Glutamatergic neuron (in vitro differentiated cells): Measurements from ENCODE around the gene IKBKG. TPM values are rescaled to one million over a fixed set of nuclear protein-coding genes. Genes with fewer than 3 reads are reported as not detected.
"Not testable (repeated sequence)": the region's sequence is repeated elsewhere in the genome, so short reads cannot be mapped to it uniquely, and the experiment has no call there.

Source experiments
- DNase-seq: peaks from one replicate; pipeline ENCODE4 v3.0.0; 2022
- H3K27ac Mint-ChIP-seq: one replicate; pipeline ENCODE4 v1.8.0; 2020; ENCODE audit warnings: mild to moderate bottlenecking, mixed read lengths, inconsistent platforms; ENCODE audit not compliant: unreplicated experiment
- H3K27me3 Mint-ChIP-seq: one replicate; pipeline ENCODE4 v1.8.0; 2020; ENCODE audit warnings: mild to moderate bottlenecking, moderate library complexity, mixed read lengths, inconsistent platforms; ENCODE audit not compliant: unreplicated experiment
- H3K36me3 Mint-ChIP-seq: one replicate; pipeline ENCODE4 v1.8.0; 2020; ENCODE audit warnings: mild to moderate bottlenecking, mixed read lengths, inconsistent platforms; ENCODE audit not compliant: unreplicated experiment
- H3K4me1 Mint-ChIP-seq: one replicate; pipeline ENCODE4 v1.8.0; 2020; ENCODE audit warnings: mild to moderate bottlenecking, low read depth, mixed read lengths, inconsistent platforms; ENCODE audit not compliant: unreplicated experiment
- H3K4me3 Mint-ChIP-seq: one replicate; pipeline ENCODE4 v1.8.0; 2020; ENCODE audit warnings: mild to moderate bottlenecking, mixed read lengths, inconsistent platforms; ENCODE audit not compliant: unreplicated experiment
- H3K9me3 Mint-ChIP-seq: one replicate; pipeline ENCODE4 v1.8.0; 2020; ENCODE audit warnings: mild to moderate bottlenecking, moderate library complexity, mixed read lengths, inconsistent platforms; ENCODE audit not compliant: unreplicated experiment
- CTCF ChIP-seq: fragments of 200-600 bp; sonication (generic); IDR thresholded peaks from one replicate; pipeline ENCODE4 v1.5.0; 2021; ENCODE audit not compliant: partially characterized antibody, unreplicated experiment
- total RNA-seq: library from RNA; stranded (reverse); fragmentation: NEBNext Ultra II Directional; extraction: Animal tissue kit (Norgen Biotek cat#: 25700); gene quantifications from one replicate; pipeline ENCODE4 v1.2.1, GENCODE V29; 2021; ENCODE audit not compliant: unreplicated experiment

IKBKG gene
- total RNA-seq, 1 donor from 2014 or later: 27.6 TPM

- H3K27ac Mint-ChIP-seq, H3K36me3 Mint-ChIP-seq, H3K27me3 Mint-ChIP-seq, H3K4me1 Mint-ChIP-seq, H3K9me3 Mint-ChIP-seq, H3K4me3 Mint-ChIP-seq, DNase-seq: not testable (repeated sequence)
Observed at GRCh38 chrX:154573061-154573460, 25.6 kb downstream of the IKBKG start.

- H3K27ac Mint-ChIP-seq, H3K4me1 Mint-ChIP-seq, DNase-seq, H3K4me3 Mint-ChIP-seq, H3K36me3 Mint-ChIP-seq, H3K27me3 Mint-ChIP-seq, H3K9me3 Mint-ChIP-seq: not testable (repeated sequence)
Observed at GRCh38 chrX:154575076-154575475, 27.7 kb downstream of the IKBKG start.

GRCh38 chrX:154582994-154583393, 35.6 kb downstream of the IKBKG start:
- not testable (repeated sequence) for H3K9me3 Mint-ChIP-seq, H3K27me3 Mint-ChIP-seq, H3K36me3 Mint-ChIP-seq, H3K27ac Mint-ChIP-seq, DNase-seq, H3K4me3 Mint-ChIP-seq, H3K4me1 Mint-ChIP-seq

- not testable (repeated sequence) for H3K4me3 Mint-ChIP-seq, H3K36me3 Mint-ChIP-seq, H3K9me3 Mint-ChIP-seq, H3K27me3 Mint-ChIP-seq, H3K27ac Mint-ChIP-seq, H3K4me1 Mint-ChIP-seq, DNase-seq
Observed at GRCh38 chrX:154584585-154585183, 37.3 kb downstream of the IKBKG start, which contains the start of gene CTAG1A. TSS of gene CTAG1A (plus strand) at chrX:154585133. CDS start at chrX:154585207, 74 bp downstream.

- not testable (repeated sequence) for H3K27ac Mint-ChIP-seq, DNase-seq, H3K36me3 Mint-ChIP-seq
Observed at GRCh38 chrX:154590415-154590814, 43.0 kb downstream of the IKBKG start.

GRCh38 chrX:154592505-154592904, 45.1 kb downstream of the IKBKG start:
- no peak for DNase-seq
- no peak for TF ChIP-seq CTCF
- Mint-ChIP-seq H3K4me3 (no peak overlapping the region), H3K27ac (no peak overlapping the region), H3K27me3 (peaks cover 2% of the 10 kb centered on the region), H3K36me3 (peaks cover 4% of the 10 kb centered on the region), H3K4me1 (no peaks in the 10 kb centered on the region), H3K9me3 (no peaks in the 10 kb centered on the region)

More at GRCh38 chrX:154590415-154590814, 43.0 kb downstream of the IKBKG start:
- not testable (repeated sequence) for H3K9me3 Mint-ChIP-seq, H3K4me3 Mint-ChIP-seq, H3K27me3 Mint-ChIP-seq, H3K4me1 Mint-ChIP-seq

- H3K36me3 Mint-ChIP-seq: peaks cover 4% of the 10 kb centered on the region
Observed at GRCh38 chrX:154593201-154593600, 45.8 kb downstream of the IKBKG start.

More at GRCh38 chrX:154593201-154593600, 45.8 kb downstream of the IKBKG start:
- no peak for TF ChIP-seq CTCF
- no peaks in the 10 kb centered on the region for H3K4me1 Mint-ChIP-seq
- H3K27ac Mint-ChIP-seq: no peak overlapping the region
- no peaks in the 10 kb centered on the region for H3K9me3 Mint-ChIP-seq
- H3K4me3 Mint-ChIP-seq: no peak overlapping the region
- H3K27me3 Mint-ChIP-seq: peaks cover 2% of the 10 kb centered on the region
- DNase-seq: no peak
